HG03097 (cell line): ENCODE data around the gene ESPNL.

Experiments
- ATAC-seq: cut with Tn5 transposase; IDR thresholded peaks from one replicate; pipeline ENCODE4 v1.9.1; 2021; ENCODE audit not compliant: unreplicated experiment, low FRiP score

ESPNL gene

GRCh38 chr2:238125127-238125885, 25.2 kb downstream of the ESPNL start:
- ATAC-seq = no peak

DNA sequence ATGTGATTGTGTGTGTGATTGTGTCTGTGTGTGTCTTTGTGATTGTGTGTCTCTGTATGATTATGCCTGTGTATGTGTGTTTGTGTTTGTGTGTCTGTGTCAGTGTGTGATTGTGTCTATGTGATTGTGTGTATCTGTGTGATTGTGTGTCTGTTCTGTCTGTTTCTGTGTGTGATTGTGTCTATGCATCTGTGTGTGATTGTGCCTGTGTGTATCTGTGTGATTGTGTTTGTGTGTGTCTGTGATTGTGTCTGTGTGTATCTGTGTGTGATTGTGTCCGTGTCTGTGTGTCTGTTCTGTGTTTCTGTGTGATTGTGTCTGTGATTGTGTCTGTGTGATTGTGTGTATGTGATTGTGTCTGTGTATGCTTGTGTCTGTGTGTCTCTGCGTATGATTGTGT, 26.2 kb downstream of the ESPNL start:
- no peak for ATAC-seq

DNA sequence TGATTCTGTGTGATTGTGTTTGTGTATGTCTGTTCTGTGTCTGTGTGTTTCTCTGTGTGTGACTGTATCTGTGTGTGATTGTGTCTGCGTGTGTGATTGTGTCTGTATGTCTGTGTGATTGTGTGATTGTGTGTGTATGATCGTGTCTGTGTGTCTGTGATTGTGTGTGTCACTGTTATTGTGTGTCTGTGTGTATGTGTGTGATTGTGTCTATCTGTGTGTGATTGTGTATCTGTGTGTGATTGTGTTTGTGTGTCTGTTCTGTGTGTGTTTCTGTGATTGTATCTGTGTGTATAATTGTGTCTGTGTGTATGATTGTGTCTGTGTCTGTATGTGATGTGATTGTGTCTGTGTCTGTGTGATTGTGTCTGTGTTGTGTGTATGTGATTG, 26.6 kb downstream of the ESPNL start:
- no peak for ATAC-seq

DNA sequence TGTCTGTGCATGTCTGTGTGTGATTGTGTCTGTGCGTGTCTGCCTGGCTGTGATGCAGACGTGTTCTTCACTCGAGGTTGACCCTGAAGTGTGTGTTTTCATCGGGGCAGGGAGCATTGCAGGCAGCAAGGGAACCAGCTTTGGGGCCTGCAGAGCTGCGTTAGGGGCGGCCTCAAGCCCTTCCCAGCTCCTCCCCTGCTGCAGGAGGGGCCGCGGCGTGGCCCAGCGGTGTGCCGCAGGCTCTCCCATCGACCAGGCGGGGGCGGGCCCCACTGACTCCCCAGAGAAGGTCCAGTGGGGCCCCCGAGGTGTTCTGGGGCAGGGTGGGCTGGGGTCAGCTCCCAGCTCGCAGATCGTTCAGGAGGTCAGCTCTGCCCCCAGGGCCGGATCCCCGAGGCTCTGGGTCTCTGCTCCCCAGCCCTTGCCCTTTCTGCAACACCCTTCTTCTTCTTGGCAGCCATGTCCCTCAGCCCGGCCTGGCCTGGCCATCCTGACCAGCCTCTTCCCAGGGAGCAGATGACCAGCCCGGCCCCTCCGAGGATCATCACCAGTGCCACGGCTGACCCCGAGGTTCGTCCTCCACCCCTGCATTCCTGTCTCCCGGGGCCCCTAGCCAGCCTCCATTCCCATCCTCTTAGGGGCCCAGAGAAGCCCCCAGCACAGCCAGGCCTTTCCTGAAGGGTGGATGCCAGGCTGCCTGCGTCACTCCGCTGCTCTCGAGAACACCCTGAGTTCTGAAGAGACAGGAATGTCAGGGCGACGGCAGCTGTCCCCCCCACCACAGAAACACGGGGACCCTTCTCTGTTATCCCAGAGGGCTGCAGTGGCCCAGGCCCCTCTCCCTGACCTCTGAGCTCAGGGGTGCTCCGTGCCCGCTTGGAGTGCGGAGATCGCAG, 27.3 kb downstream of the ESPNL start:
- no peak for ATAC-seq

DNA sequence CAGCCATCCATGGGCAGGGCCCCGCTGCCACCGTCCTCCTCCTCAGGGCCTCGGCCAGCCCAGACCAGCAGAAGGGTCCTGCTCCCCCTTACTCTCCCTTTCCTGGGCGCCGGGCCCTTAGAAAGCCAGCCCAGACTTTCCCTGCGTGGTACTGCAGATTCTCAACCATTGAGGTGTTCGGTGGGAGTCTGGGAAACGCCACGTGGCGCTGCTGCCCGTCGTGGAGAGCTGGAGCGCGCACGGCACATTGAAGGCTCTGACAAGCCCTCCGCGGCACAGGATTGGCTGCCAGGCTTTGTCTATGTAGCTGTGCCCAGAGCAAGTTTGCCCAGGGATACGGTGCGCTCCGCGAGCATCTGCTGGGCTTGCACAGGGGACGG, 27.9 kb downstream of the ESPNL start:
- no peak for ATAC-seq

DNA sequence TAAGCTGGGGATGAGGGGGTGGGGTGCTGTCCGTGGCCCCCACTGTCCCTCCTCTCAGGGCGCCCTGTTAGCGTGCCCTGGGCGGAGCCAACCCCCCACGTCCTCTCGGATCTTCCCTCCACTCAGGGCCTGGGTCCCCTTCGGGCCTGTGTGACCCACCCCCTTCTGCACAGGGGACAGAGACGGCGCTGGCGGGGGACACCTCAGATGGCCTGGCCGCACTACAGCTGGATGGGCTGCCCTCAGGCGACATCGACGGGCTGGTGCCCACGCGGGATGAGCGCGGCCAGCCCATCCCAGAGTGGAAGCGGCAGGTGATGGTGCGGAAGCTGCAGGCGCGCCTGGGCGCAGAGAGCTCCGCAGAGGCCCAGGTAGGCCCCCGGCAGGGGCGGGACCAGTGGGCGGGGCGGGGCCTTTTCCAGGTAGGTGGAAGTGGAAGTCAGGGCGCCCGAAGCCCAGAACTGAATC, 28.4 kb downstream of the ESPNL start:
- ATAC-seq = no peak

GRCh38 chr2:238129166-238130010, 29.2 kb downstream of the ESPNL start:
- ATAC-seq = no peak

DNA sequence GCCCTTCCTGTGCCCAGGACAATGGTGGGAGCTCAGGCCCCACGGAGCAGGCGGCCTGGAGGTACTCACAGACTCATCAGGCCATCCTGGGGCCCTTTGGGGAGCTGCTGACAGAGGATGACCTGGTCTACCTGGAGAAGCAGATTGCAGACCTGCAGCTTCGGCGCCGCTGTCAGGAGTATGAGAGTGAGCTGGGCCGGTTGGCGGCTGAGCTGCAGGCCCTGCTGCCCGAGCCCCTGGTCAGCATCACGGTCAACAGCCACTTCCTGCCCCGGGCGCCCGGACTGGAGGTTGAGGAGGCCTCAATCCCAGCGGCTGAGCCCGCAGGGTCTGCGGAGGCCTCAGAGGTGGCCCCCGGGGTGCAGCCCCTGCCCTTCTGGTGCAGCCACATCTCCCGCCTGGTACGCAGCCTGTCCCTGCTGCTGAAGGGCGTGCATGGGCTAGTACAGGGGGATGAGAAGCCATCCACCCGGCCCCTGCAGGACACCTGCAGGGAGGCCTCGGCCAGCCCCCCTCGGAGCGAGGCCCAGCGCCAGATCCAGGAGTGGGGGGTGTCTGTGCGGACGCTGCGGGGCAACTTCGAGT, 30.1 kb downstream of the ESPNL start:
- no peak for ATAC-seq

- ATAC-seq = no peak
Observed at GRCh38 chr2:238130696-238131628, 30.8 kb downstream of the ESPNL start.

- ATAC-seq = no peak
Observed at GRCh38 chr2:238131761-238132462, 31.8 kb downstream of the ESPNL start.

DNA sequence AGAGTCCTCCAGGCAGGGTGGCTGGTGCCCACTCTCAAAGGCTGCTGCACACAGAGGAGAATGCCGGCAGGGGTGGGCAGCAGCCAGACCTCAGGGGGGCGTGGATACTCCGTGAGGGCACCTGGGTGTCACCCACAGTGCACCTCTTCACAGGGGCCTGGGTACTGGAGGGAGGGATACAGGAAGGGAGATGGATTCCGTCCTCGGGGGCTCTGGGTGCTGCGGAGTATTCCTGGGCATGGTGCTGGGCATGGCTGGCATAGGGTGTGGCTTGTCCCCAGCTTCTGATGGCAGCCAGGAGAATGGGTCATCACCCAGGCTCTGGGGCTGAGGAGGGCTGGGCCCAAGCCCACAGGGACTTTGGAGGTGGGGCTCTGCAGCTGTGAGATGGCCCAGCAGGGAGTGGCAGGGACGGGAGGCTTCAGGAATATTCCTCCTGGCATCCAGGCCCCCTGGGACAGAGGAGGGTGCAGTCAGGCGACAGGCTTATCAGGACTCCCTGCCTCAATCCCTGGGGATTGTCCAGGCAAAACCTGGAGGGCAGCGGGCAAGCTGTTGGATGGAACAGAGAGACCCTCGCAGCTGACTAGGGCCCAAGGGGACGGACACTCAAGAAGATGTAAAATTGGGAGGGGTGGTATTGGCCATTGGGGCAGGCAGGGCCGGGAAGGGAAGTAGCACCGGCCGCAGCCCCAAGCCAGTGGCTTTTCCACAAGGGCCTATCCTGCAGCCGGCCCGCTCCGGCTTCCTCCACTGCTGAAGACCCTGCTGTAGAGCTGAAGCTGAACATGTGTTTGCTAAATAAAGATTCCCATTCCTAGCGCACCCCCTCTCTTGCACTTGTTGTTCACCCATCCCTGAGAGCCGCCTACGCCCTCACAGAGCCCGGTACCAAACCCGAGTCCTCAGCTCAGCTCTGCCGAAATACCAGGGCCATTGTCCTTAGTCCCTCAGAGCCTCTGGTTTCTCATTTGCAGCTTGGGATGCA, 32.6 kb downstream of the ESPNL start:
- ATAC-seq = no peak

DNA sequence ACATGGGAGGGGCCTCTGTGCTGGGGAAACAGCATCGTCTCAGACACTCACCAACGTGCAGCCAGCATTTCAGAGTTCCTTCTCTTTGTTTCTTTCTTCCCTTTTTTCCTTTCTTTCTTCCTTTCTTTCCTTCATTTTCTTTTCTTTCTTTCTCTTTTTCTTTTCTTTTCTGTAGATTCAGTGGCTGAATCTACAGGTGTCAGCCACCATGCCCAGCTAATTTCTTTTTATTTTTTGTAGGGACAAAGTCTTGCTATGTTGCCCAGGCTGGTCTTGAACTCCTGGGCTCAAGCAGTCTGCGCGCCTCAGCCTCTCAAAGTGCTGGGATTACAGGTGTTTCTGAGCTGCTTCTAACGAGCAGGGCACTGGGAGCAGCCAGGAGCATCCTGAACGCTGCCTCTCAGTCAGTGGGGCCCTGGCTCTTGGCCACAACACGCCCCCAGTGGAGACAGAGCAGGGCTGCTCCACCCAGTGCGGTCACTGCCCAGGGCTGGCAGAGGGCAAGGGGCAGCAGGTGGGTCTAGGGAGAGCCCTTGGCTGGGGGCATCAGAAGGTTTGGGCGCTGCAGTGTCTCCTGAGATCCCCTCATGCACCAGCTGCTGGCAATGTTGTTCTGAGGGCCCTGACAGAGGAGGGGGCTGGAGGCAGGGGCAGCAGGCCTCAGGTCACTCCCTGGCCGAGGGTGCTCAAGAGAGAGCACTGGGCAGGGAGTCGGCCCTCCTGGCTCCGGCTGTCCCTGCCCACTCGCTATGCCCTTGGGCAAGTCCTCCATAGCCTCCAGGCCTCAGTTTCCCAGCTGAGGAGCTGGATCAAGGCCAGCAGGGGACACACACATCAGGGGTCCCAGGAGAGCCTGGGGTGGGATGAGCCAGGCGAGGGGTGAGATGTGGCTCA, 33.6 kb downstream of the ESPNL start:
- ATAC-seq = no peak

GRCh38 chr2:238134393-238134785, 34.2 kb downstream of the ESPNL start:
- no peak for ATAC-seq

DNA sequence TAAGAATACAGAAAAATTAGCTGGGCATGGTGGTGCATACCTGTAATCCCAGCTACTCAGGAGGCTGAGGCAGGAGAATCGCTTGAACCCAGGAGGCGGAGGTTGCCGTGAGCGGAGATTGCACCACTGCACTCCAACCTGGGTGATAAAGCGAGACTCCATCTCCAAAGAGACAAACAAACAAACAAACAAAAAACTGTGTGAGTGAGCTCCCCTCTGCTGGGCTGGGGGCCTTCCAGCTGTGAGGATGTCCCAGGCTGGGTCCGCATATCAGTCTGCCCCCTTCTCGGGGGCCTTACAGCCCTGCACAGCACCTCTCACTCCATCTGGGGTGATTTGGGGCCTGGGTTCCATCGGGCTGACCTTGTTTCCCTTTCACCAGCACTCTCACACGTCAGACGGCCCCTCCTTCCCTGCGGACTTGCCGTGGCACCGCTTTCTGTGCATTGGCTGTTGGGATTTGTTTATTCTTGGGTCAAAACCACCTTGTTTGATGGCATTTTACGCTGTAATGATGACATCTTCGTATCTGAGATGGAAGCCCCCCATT, 35.5 kb downstream of the ESPNL start:
- ATAC-seq = no peak

DNA sequence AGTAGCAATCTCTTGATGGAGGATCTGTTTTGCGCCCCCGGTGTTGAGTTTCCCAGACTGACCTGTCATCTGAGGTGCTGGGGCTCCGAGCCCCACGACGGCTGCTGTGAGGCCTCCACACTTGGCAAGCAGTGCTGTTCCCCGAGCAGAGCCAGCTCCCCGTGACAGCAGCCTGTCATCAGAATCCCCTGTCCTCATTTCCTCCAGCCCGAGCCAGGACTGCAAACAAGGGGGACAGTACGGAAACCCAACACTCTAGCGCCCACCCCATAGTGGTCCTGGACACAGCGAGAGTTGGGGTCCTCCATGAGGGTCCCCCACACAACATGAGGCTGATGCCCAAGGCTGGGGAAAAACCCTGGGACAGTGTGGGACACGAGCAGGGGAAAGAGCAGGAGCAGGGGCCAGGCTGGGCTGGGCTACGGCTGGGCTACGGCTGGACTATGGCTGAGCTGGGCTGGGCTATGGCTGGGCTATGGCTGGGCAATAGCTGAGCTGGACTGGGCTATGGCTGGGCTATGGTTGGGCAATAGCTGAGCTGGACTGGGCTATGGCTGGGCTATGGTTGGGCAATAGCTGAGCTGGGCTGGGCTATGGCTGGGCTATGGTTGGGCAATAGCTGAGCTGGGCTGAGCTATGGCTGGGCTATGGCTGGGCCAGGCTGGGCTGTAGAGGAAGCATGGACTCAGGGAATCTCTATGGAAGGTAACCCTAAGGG, 36.8 kb downstream of the ESPNL start:
- ATAC-seq = no peak

DNA sequence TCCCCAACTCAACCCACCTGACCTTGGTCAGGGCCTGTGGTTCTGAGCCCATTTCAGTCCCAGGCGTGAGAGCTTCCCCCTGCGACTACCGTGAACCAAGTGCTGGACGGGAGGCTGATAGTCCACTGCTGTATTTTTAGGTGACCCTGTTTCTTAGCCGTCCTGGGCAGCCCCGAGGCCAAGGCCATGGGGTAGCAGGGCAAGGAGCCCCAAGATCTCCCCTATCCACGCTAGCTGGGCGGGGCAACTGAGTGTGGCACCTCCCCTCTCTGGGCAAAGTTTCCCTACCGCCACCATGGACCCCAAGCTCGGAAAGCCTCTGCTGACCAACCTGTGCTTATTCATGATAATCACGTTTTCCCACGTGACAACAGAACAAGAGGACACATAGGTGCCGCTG, 37.7 kb downstream of the ESPNL start:
- no peak for ATAC-seq
